ENCODE measurements around the gene SLC1A1.

DNA sequence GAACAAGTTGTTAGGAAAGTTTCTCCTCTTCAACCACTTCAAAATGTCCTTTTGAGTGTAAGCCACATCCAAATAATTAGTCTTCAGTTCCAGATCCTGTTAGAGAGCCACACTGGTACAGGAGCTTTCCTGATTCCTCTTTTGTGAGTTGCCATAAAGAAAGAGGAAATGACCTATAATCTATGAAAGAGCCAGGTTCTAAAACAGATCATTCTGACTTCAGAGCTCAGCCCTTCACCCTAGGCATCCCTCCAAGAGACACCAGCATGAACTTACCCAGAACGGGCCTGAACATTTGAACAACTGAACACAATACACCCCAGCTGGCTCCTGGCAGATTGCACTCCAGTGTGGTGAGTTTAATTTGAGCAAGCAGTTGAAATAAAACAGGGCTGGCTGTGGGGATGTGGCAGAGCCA, 25.7 kb downstream of the SLC1A1 start:
- TF ChIP-seq, protein P1, sequence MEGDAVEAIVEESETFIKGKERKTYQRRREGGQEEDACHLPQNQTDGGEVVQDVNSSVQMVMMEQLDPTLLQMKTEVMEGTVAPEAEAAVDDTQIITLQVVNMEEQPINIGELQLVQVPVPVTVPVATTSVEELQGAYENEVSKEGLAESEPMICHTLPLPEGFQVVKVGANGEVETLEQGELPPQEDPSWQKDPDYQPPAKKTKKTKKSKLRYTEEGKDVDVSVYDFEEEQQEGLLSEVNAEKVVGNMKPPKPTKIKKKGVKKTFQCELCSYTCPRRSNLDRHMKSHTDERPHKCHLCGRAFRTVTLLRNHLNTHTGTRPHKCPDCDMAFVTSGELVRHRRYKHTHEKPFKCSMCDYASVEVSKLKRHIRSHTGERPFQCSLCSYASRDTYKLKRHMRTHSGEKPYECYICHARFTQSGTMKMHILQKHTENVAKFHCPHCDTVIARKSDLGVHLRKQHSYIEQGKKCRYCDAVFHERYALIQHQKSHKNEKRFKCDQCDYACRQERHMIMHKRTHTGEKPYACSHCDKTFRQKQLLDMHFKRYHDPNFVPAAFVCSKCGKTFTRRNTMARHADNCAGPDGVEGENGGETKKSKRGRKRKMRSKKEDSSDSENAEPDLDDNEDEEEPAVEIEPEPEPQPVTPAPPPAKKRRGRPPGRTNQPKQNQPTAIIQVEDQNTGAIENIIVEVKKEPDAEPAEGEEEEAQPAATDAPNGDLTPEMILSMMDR (IDR thresholded peaks at IDR 0.05; ENCODE audit: low read length): no peak
- no peak for TF ChIP-seq EZH2 (IDR thresholded peaks at IDR 0.05; ENCODE audit: borderline replicate concordance, low read length)

Measured in OCI-LY1 (cell line).